Upper lobe of left lung (tissue), 4 donors: ENCODE measurements around the gene ADCY9.

Experiments
- EP300 ChIP-seq, 4 donors: sonication (generic); formaldehyde crosslinking; IDR thresholded peaks; one replicate each; pipeline ENCODE4 v1.5.1; 2017; ENCODE audit warnings: antibody characterized with exemption in 4 of 4, control low read depth in 2 of 4
- POLR2A ChIP-seq, 4 donors: fragments of 450-650 bp; IDR thresholded peaks; one replicate each; pipeline ENCODE4 v1.5.1; 2016 to 2017; ENCODE audit warnings: antibody characterized with exemption in 4 of 4, mild to moderate bottlenecking in 2 of 4
- POLR2AphosphoS5 ChIP-seq, 2 donors: sonication (generic); formaldehyde crosslinking; IDR thresholded peaks; one replicate each; pipeline ENCODE4 v1.5.1; 2017; ENCODE audit warnings: antibody characterized with exemption in 2 of 2
- TF ChIP-seq, protein P1 (sequence below), 6 experiments: fragments of 450-650 bp in 4 of 6; fragments of 200-600 bp in 2 of 6; sonication (generic) in 2 of 6; IDR thresholded peaks; one replicate each; pipeline ENCODE4 v1.5.1; 2016 to 2019; ENCODE audit warnings: antibody characterized with exemption in 6 of 6

GRCh38 chr16:4055748-4056147 is 60.5 kb downstream of the ADCY9 start:
- TF ChIP-seq POLR2AphosphoS5 (IDR thresholded peaks at IDR 0.05) (no peak), POLR2A (IDR thresholded peaks at IDR 0.05) (no peak), EP300 (IDR thresholded peaks at IDR 0.05) (no peak)
- TF ChIP-seq, protein P1, sequence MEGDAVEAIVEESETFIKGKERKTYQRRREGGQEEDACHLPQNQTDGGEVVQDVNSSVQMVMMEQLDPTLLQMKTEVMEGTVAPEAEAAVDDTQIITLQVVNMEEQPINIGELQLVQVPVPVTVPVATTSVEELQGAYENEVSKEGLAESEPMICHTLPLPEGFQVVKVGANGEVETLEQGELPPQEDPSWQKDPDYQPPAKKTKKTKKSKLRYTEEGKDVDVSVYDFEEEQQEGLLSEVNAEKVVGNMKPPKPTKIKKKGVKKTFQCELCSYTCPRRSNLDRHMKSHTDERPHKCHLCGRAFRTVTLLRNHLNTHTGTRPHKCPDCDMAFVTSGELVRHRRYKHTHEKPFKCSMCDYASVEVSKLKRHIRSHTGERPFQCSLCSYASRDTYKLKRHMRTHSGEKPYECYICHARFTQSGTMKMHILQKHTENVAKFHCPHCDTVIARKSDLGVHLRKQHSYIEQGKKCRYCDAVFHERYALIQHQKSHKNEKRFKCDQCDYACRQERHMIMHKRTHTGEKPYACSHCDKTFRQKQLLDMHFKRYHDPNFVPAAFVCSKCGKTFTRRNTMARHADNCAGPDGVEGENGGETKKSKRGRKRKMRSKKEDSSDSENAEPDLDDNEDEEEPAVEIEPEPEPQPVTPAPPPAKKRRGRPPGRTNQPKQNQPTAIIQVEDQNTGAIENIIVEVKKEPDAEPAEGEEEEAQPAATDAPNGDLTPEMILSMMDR (IDR thresholded peaks at IDR 0.05), result no peak
